ENCODE data around the gene CWH43.

DNA sequence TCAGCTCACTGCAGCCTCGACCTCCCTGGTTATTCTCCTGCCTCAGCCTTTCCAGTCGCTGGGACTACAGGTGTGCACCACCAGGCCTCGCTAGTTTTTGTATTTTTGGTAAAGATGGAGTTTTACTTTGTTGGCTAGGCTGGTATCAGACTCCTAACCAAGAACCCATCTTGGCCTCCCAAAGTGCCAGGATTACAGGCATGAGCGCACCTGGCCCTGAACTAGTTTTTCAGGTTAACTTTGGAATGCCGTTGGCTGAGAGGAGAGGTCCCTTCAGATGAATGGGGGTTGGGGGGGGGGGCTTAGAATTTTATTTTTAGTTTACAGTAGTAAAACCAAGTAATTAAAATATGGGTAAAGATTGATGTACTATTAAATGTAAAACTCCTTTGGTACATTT lies 23.4 kb upstream of the CWH43 start:
- TF ChIP-seq EZH2phosphoT487 (IDR thresholded peaks at IDR 0.05; ENCODE audit: low read length) = no peak
- no peak for TF ChIP-seq EZH2 (optimal IDR thresholded peaks at IDR 0.05; ENCODE audit: low read depth, low read length)
- TF ChIP-seq, protein P1, sequence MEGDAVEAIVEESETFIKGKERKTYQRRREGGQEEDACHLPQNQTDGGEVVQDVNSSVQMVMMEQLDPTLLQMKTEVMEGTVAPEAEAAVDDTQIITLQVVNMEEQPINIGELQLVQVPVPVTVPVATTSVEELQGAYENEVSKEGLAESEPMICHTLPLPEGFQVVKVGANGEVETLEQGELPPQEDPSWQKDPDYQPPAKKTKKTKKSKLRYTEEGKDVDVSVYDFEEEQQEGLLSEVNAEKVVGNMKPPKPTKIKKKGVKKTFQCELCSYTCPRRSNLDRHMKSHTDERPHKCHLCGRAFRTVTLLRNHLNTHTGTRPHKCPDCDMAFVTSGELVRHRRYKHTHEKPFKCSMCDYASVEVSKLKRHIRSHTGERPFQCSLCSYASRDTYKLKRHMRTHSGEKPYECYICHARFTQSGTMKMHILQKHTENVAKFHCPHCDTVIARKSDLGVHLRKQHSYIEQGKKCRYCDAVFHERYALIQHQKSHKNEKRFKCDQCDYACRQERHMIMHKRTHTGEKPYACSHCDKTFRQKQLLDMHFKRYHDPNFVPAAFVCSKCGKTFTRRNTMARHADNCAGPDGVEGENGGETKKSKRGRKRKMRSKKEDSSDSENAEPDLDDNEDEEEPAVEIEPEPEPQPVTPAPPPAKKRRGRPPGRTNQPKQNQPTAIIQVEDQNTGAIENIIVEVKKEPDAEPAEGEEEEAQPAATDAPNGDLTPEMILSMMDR (IDR thresholded peaks at IDR 0.05; ENCODE audit: low read length) = no peak

All from MM.1S (cell line).